Activated CD4-positive, alpha-beta T cell treated with anti-CD3 and anti-CD28 coated beads, Interleukin-2, amount 50 U/mL, for 16 hours (primary cell): Measurements from ENCODE around the gene OOSP3.
A peak's percentile ranks its signal among the peaks of the same experiment; 100 is the strongest.
"Not testable (repeated sequence)": the region's sequence is repeated elsewhere in the genome, so short reads cannot be mapped to it uniquely, and the experiment has no call there.

Source experiments
- DNase-seq: peaks from one replicate; pipeline ENCODE4 v3.0.0-alpha.2; 2020

Gene OOSP3

DNA sequence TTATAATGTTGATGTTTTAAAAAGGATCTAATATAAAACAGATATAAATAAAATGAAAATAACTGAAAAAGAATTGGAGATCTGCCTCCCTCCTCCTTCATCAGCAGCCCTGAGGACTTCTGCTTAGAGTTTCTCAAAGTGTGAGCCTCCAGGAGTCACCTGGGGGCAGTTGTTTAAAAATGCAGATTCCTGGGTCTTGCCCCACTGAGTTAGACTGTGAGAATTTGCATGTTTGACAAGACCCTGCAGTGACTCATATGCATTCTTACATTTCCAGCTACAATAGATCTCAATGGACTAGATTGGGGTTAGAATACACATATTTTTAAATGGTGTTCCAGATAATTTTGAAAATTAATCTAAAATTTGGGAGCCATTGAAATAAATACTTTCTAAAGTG, 798 bp upstream of the OOSP3 start:
- no peak for DNase-seq

DNA sequence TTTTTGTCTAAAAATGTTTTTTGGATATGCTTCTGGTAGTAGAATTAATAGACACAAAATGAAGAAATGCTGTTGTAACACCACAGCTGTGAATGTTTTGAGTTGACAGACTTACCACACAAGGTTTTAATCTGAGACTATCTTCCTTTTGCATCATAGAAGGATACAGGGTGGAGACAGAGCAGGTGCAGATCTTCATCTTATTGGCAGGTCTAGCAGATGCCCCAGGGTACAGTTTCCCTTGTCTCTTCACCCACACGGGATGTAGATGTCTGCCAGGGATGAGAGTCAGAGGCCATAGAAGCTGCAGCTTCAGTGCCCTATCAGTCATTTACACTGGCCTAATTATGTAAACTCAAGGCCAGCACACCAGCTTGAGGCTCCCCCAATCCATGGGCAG, 985 bp downstream of the OOSP3 start:
- no peak for DNase-seq

DNA sequence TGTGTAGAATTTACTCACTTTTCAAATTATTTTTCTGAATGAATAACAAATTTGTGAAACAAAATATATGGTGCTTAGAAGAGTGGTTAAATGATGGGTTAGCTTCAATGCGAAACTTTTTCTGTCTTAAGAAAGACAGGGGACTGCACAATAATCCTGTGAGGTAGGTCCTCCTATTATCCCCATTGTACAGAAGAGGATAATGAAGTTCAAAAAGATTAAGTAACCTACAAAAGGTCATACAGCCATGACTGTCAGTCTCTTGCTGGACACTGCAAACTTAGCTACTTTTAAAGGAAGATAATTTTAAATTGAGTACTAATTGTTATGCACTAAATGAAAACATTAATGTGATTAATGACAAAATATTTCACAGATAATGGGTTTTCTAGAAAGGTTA, 5.0 kb downstream of the OOSP3 start:
- DNase-seq, result no peak

DNA sequence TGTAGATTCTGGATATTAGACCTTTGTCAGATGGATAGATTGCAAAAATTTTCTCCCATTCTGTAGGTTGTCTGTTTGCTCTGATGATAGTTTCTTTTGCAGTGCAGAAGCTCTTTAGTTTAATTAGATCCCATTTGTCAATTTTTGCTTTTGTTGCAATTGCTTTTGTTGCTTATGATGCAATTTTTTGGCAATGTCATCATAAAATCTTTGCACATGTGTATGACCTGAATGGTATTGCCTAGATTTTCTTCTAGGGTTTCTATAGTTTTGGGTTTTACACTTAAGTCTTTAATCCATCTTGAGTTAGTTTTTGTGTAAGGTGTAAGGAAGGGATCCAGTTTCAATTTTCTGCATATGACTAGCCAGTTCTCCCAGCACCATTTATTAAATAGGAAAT, 8.6 kb downstream of the OOSP3 start:
- not testable (repeated sequence) for DNase-seq

DNA sequence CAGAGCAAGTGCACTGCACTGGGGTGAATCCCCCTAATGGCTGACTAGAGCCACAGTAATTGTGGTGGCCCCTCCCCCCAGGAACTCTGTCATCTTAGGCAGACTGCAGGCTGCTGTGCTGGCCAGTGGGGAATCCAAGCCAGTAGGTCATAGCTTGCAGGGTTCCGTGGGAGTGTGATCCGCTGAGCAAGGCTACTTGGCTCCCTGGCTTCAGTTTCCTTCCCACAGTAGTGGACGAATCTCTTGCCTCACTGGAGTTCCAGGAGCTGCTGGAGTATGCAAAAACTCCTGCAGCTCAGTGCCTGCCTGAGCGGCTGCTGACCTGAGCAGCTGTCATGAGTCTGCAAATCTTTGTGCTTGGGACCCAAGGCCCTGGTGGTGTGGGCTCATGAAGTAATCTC, 13.2 kb downstream of the OOSP3 start:
- DNase-seq, result no peak

DNA sequence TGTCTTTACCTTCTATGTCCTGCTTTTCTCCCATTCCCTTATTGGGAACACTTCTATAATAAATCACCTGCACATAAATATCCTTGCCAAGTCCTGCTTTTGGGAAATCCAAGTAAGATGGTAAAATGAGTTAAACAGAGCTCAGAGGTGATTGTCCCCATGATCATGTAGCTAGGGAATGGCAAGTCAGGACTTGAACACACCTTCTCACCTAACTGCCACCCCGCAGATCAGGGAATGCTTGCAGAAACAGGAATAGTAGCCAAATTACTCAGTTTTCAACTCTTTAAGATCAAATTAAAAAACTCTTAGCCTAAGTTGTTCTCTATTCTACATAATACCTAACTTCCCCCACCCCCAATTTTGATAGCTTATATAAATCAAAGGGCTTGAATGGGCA, 16.0 kb downstream of the OOSP3 start:
- DNase-seq, result no peak

DNA sequence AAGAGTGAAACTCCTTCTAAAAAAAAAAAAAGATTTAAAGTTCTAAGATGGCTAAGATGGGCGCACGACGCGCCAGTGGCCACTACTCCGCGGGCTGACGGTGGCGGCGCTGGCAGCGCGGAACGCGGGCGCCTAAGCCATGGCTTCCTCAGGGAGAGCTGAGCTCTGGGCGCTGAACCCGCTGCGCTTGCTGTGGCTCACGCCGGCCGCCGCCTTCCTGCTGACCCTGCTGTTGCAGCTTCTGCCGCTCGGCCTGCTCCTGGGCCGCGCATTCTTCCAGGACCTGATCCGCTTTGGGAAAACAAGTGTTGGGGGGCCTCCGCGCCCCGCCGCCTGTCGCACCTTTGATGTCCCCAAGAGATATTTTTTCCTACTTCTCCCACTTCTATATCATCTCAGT, 19.5 kb downstream of the OOSP3 start:
- DNase-seq, result no peak

DNA sequence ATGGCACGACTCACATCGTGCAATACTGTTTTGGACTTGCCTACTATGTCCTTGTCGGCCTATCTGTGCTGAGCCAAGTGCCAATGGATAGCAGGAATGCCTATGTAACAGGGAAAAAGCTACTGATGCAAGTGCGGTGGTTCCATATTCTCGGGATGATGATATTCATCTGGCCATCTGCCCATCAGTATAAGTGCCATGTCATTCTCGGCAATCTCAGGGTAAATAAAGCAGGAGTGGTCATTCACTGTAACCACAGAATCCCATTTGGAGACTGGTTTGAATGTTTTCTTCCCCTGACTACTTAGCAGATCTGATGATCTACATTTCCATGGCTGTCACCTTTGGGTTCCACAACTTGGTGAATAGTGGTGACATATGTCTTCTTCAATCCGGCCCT, 20.1 kb downstream of the OOSP3 start:
- no peak for DNase-seq

DNA sequence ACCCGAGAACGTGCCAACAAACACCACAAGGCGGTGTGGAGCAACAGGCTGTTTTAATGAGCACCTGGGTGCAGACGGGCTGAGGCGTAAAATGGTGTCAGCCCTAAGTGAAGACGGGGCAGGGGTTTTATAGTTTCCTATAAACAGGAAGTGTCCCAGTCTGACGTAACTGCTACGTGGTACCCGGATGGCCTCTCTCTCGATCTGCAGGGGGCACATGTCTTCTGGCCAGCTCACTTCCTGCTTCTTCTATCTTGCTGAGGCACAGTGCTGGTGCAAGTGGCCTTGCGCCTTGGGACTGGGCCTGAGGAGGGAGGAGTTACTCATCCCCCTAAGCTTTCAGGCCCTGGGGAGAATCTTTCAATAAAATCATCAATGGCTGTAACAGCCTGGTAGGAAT, 20.9 kb downstream of the OOSP3 start:
- DNase-seq, result no peak

DNA sequence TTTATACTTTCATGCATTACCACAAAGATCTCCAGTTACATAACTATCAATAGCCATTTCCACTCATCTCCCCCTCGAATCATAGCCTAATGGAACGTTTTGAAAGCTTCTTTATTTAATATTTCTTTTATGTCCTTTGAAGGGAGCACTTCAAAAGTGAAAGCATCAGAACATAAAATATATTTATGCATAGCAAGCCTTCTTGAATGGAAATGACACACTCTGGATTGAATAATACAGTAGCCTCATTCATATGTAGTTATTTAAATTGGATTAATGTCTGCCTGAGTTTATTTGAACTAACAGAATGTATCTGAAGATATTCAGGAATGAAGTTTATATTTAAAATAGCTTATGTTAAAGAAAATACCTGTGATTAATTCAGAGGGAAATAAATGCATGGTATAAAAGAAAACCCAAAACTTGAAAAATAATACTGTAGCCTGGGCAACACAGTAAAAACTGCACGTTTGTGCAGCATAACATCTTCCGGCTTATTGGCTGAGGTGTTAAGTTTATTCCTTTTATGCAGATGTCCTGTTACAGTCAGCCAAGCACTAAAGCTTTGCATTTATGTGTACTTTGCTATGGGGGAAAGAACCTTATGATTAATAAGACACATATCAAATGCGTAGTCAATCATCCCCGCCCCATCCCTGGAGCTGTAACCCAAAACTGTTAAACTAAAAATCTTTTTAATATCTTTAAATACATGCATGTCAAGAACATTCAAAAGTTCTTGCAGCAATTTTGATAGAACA, 22.0 kb downstream of the OOSP3 start:
- DNase-seq, result no peak

DNA sequence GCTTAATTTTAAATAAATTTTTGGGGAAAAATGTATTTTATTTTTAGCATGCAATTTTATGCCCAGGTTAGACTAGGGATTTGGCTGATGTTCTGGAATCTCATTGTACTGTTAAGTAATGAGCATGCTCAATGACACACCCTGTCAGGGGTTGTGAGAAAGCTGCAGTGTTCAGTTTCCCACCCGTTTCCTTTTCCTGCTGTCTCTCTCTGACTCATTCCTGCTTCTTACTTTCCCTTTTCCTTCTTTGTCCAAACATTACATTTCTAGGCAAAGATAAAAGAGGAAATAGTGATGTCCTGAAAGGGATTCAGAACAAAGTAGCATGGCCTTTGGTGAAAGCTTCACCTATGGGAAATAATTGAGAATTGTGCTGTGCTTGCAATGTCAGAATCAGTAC, 22.7 kb downstream of the OOSP3 start:
- no peak for DNase-seq

DNA sequence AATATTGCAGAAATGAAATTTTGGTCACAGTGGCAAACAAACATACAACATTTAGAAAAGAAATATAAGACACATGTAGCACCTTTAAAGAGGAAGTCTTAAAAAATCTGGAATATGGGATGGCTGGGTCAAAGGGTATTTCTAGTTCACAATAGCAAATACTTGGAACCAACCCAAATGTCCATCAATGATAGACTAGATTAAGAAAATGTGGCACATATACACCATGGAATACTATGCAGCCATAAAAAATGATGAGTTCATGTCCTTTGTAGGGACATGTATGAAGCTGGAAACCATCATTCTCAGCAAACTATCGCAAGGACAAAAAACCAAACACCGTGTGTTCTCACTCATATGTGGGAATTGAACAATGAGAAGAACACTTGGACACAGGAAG, 25.0 kb downstream of the OOSP3 start:
- not testable (repeated sequence) for DNase-seq

DNA sequence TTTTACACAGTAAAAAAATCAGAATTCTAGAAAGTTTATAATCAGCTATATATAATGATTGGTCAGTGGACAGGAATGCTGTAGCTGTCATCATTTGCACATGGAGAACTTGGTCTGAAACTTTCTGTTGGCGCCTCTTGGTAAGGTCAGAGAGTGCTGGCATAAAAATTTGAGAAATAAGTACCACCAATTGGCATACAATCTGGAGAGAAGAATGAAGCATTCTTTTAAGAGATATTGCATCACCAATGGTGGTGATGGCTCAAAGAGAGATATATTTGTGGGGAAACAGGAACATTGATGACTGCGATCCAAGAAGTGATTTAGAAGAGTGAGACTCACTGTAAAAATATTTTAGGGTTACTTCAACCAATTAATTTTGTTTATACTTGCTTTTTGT, 39.9 kb downstream of the OOSP3 start:
- no peak for DNase-seq

DNA sequence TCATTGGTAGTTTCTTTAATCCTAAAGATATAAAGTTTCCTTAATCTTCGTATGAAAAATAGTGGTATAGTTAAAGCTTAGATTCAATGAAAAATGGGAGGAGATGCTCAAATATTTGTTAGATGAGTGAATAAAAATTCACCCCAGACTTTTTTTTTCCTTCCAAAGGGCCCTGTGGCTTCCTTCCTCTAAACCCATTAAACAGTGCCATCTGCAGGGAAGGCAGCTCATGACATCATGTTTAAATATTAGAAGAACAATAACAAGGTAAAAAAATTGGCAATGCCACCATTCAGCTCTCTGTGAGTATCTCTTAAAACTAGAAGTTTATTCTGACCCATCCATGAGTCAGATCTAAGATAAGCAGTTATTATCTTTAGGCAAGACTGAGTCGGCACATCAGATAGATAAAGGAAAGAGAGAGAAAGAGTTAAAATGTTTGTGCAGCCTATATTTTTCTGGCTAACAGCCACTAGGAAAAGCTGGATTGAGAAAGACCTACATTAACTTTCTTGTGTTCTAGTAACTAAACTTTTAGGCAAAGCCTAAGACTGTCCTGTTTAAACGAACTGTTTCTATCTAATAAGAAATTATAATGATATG, 40.5 kb downstream of the OOSP3 start:
- peak; percentile 31 for DNase-seq

DNA sequence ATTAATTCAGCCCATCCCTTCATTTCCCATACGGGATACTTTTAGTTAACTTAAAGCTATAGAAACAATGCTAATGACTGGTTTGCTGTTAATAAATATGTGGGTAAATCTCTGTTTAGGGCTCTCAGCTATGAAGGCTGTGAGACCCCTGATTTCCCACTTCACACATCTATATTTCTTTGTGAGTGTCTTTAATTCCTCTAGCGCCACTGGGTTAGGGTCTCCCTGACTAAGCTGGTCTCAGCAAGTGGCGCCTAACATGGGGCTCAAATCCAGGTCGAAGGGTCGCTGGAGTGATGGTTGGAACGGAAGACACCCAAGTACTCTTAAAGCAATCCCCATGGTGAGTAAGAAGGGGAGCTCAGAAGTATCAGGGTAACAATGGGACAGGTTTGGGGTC, 45.2 kb downstream of the OOSP3 start:
- DNase-seq, result no peak

DNA sequence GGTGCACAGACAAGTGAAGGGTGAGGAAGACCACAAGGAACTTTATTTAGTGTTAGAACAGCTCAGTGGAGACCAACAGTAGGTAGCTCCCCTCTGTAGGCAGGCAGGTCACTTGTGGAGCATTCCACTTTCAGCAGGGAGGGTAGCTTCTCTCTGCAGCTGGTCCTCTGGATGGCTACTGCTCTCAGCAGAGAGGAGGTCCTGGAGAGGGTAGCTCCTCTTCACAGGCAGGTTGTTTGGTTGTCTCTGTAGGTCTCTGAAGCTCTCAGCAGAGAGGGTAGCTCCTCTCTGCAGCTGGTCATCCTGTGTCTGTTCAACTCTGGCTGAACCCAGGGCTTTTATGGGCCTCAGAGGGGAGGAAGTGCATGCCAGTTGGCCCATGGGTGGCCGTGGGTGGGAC, 53.1 kb downstream of the OOSP3 start:
- DNase-seq, result no peak

DNA sequence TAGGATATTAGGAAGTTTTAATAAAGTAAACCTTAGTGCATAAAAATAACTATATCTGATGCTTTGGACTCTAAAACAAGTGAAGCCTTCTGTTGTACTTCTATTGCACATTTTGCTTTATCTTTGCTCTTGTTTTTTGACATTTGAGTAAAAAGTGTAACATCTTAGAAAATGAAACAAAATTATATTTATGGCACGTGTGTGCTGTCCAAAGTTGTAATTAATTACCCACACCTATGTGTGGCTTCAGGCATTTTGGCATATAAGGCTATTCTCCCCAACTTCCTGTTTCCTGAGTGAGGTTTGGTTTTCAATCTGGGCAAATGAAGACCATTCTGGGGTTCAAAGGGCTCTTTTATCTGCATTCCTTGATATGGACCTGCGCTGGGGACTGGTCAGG, 59.5 kb downstream of the OOSP3 start, which contains the start of gene OOSP1:
OOSP1 (plus strand) TSS at position 301 of the 400 bp plus-strand sequence; CDS start at position 324, 23 bp downstream.
- no peak for DNase-seq

DNA sequence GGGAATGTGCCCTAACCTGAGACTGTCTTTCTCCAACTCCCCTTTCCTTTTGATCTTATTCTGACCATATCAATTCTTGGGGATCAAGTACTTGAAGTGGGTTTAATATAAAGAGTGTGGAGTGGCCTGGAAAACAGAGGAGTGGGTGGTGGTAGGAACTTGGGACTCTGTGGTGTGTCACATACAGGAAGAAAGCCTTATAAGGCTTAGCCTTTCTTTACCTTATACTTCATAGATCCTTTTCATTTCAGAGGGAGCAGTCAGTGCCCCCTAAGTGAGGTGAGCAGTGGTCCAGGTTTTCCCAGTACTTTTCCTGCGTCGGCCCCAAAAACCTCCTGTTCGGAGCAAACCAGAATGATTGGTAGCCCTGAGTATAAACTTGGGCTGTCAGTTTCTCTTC, 60.1 kb downstream of the OOSP3 start:
- DNase-seq, result no peak

DNA sequence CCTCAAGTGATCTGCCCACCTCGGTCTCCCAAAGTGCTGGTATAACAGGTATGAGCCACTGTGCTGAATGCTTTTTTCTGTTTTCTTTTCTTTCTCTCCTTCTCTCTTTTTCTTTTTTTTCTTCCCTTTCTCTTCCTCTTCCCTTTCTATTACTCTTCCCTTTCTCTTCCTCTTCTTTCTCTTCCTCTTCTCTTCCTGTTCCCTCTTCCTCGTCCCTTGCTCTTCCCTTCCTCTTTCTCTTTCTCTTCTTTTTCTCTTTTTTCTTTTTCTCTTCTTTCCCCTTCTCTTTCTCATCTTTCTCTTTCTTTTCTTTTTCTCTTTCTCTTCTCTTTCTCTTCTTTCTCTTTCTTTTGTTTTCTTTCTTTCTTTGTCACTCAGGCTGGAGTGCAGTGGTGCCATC, 60.9 kb downstream of the OOSP3 start:
- no peak for DNase-seq

DNA sequence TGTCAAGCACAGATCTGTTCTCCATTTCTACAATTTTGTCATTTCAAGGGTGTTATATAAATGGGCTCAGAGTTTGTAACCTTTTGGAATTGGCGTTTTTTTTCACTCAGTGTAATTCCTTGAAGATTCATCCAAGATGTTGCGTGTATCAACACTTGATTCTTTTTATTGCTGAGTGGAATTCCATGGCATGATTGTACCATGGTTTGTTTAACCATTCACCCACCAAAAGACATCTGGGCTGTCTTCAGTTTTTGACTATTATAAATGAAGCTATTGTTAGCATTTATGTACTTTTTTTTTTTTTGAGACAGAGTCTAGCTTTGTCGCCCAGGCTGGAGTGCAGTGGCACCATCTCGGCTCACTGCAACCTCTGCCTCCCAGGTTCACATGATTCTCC, 62.5 kb downstream of the OOSP3 start:
- no peak for DNase-seq

DNA sequence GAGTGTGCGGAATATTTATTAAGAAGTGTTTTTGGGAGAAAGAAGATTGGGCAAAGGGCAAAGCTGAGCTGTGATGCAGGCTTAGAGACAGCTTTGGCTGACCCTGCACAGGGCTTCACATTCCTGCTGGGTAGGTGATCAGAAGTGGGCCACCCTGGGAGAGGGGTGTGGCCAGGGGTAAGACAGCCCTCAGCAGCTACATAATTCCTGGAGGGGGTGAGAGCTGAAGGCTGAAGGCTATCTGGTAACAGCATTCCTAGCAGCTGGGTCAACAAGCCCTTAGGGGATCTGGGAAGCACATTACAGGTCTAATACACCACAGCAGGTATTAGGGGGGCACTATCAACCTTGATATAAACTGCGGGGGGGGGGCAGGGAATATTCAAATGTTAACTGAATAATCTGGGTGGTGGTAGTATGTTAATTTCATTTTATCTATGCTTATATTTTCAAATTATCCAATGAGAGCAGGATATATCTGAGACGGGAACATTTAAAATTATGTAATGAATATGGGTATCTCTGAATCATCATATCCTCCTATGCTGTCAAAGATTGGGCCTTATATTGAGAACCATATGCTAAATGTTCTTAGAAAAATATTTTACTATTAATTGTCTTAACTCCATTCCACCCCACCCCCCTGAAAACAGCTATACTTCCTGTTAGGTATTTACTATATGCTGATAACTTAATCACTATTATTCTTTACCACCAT, 65.6 kb downstream of the OOSP3 start:
- DNase-seq, result no peak

DNA sequence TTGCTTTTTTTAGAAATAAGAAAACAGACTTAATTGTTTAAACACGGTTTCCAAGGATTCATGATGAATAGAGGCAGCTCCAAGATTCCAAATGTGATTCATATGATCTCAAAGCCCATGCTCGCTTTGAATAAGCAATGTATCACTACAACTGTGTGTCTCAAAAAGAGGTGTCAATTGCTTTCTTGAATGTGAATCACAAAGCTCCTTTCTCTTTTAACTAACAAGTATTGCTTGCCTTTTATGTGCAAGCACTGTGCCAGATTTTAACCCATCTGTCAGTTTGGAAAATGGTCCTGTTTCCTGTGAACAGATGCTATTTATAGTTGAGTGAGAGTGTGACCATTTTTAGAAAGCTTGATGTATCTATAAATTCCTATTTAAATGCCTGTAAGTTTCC, 66.1 kb downstream of the OOSP3 start:
- no peak for DNase-seq
